Adipose tissue (tissue), 3 donors: ENCODE data around the gene POU3F1. TPM values are rescaled to one million over a fixed set of nuclear protein-coding genes. Genes with fewer than 3 reads are reported as not detected.

Experiments used
- H3K27ac ChIP-seq: one replicate; pipeline ENCODE4 v1.5.1; 2013; ENCODE audit warnings: low read depth, low read length
- WGBS, 3 donors: extraction: QIAGEN DNeasy Blood & Tissue Kit; methylation state at CpG; one replicate each; pipeline ENCODE4 v1.1.7; 2013; 5-methylcytosine and 5-hydroxymethylcytosine counted together
- polyA plus RNA-seq, 3 donors: library from polyadenylated mRNA; stranded (reverse); fragments of 200-250 nt; gene quantifications; one replicate each; pipeline ENCODE4 v1.2.3, GENCODE V29; 2013
- donor health status: healthy with polysubstance abuse.
- donor health status: Bipolar disorder and iron deficiency.
- donor health status: healthy.

The POU3F1 gene
- polyA plus RNA-seq, 3 donors = 0.07 TPM; not detected in 2

DNA sequence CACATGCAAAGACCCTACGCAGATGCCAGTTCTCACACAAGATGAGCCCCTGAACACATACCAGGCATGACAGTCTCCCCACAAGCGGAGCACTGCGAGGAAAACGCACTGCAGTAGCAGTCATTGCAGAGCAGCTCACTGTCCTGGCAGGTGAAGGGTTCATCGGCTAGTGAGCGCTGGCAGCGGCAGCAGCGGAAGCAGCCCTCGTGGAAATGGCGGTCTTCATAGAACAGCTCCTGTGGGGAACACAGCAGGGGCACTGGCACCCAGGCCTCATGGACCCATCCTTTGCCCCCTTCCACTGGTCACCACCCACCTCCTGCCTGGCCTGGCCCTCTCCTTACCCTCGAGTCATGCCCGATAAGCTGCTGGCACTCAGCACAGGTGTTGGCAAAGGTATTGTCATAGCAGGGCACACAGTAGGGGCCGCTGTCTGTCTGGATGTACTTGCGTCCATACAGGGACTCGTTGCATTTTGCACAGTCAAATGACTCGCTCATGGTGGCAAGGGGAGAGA lies 47.6 kb downstream of the POU3F1 start:
- peak overlapping the region; percentile 80 for H3K27ac ChIP-seq
- 59 to 79% (median 71%) methylated on average over 16 of the region's 16 CpGs for WGBS, 3 donors

DNA sequence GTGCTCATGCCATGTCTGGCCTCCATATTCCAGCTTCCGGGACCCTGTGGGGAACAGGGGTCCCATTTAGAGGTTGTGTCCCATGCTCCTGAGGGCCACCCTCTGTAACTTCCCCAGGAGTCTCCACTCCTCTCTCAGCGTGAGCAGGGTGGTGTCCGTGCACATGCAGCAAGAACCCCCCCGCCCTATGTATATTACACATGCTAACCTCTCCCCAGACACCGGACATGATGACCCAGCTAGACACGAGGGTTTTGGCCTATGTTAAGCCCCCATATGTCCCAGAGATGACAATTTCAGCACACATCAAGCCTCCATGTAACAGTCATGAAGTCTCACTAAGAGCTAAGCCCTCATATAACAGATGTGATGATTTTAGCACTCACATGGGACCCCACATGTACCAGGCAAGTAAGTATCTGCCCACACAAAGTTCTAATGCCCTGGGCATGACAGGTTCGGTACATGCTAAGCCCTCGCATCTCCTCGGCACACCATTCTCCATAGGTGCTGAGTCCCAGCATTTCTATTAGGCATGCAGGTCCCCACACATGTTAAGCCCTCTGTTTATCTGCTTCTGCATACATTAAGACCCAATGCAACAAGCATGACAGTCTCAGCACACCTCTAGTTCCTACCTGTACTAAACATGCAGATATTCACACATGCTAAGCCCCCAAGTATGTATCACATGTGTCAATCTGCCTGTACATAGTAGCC lies 48.3 kb downstream of the POU3F1 start:
- WGBS, 3 donors = 84 to 88% (median 88%) methylated on average over 9 of the region's 9 CpGs
- no peak overlapping the region for H3K27ac ChIP-seq

DNA sequence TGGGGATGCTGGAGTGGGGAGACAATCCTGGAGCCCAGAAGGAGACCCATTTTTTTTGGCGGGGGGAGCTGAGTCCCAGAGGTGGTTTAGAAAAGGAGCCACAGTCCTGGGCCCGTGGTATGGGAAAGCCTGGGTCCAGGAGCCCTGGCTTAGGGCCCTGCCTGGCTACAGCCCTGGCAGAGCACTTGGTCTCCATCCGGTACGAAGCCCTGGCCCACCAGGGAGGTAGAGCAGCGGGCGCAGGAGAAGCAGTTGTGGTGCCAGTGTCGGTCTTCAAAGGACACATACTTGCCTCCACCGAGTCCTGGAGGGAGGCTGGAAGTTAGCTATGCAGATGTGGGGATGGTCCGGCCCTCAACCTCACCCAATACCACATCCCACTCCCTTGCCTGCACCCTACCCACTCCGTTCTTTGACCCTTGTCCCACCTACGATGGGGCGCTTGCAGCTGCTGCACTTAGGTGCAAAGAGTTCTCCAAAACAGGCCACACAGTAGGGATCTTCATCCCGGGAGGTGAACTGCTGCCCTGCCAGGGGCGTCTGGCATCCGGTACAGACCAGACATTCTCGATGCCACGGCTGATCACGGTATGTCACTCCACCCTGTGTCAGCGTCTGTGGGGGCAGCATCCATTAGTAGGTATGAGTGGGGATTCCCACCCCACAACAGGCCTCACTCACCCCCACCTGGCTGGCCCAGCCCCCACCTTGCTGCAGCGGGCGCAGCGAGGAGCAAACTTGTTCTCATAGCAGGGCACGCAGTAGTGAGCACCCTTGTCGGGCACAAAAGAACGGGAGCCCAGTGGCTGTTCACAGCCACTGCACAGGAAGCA lies 49.1 kb downstream of the POU3F1 start:
- 88 to 92% (median 89%) methylated on average over 25 of the region's 25 CpGs for WGBS, 3 donors
- no peak overlapping the region for H3K27ac ChIP-seq

DNA sequence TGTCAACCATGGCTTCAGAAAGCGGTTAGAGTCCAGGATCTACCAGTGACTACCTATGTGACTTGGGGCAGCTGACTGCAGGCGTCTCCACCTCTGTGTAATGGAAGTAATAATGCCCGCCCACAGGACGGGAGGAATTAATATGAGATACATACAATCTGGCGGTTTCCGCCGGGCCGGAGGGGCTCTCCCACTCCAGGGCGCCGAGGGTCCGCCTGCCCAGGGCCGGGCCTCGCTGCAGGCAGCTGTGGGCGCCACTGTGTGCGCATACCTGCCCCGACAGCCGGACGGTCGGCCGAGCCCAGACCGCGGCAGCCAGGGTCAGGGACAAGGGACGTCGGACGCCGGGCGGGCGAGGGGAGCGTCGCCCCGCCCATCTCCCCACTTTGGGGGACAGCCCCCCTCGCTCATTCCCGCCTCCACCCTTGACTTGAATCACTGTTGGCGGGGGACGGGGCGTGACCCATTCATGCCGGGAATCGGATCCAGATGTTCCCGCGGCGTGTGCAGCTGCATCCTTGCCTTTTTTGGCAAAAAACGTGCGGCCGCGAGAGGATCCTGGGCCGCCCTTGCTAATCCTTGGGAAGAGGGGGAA lies 50.7 kb downstream of the POU3F1 start:
- H3K27ac ChIP-seq = peak overlapping the region; percentile 59
- WGBS, 3 donors = 2 to 26% (median 7%) methylated on average over 41 to 46 of the region's 46 CpGs

DNA sequence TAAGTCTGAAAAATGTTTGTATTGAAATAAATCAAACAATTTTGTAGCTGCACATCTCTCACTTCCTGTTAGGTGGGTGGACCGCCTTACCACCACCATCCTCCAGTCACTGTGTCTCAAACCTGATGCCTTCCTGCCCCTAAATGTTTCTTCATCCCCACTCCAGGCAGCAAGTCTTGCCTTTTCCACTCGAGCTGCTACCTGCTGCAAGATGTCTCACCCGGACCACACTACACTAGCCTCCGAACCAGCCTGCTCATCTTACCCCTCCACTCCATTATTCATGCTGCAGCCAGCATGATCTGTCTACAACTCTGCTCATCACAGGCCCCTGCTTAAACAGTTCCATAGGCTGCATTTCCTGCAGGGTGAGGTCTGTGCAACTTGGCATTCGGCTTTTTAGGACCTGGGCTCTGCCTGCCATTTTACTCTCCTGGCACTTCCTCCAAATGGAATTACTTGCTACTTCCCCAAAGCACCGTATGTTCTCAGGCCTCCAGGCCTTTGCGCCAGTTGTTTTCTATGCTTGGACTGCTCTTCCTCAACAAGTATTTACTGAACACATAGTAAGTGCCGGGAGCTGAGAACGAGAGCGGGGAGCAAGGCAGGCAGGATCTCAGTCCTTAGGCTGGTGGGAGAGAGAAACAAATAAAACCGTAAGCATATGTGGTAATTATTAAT lies 51.6 kb downstream of the POU3F1 start:
- no peak overlapping the region for H3K27ac ChIP-seq
- 47 to 58% (median 51%) methylated on average over 11 of the region's 11 CpGs for whole genome bisulfite sequencing, 3 donors

Other genes starting within 250 kb of the POU3F1 start
- gene C1orf122, start 239.0 kb downstream of the POU3F1 start, polyA plus RNA-seq = 10 to 100 TPM; 31.9 to 78.2 (median 62.2) TPM
- 10 to 100 TPM in 1 of 3 donors, 1 to 10 TPM in 2; 7.6 to 18.0 (median 8.7) TPM for gene YRDC, start 238.6 kb downstream of the POU3F1 start, polyA plus RNA-seq
- 1 to 10 TPM; 2.0 to 4.4 (median 3.9) TPM for gene MTF1, start 187.2 kb downstream of the POU3F1 start, polyA plus RNA-seq
- 10 to 100 TPM in 2 of 3 donors, 1 to 10 TPM in 1; 5.1 to 15.0 (median 10.0) TPM for gene INPP5B, start 99.7 kb downstream of the POU3F1 start, polyA plus RNA-seq
- 10 to 100 TPM; 15.1 to 28.7 (median 26.7) TPM for gene SF3A3, start 56.8 kb downstream of the POU3F1 start, polyA plus RNA-seq
- gene FHL3, start 41.3 kb downstream of the POU3F1 start, polyA plus RNA-seq = 10 to 100 TPM; 11.0 to 16.3 (median 14.1) TPM
- gene UTP11, start 34.1 kb downstream of the POU3F1 start, polyA plus RNA-seq = 10 to 100 TPM; 17.3 to 30.4 (median 28.3) TPM